ENCODE results near the gene TPH2.

Gene TPH2

GRCh38 chr12:71935594-71935993 is 3.1 kb upstream of the TPH2 start:
- H3K4me3 ChIP-seq (ENCODE audit: low read depth, low read length) = no peak overlapping the region
- DNase-seq (ENCODE audit: low read depth) = peak; percentile 52
- no peak for TF ChIP-seq CTCF (IDR thresholded peaks at IDR 0.05; ENCODE audit: insufficient read depth, low read depth, low read length, missing control alignments)

- TF ChIP-seq CTCF (IDR thresholded peaks at IDR 0.05; ENCODE audit: insufficient read depth, low read depth, low read length, missing control alignments) = no peak
- DNase-seq (ENCODE audit: low read depth) = no peak
- no peak overlapping the region for H3K4me3 ChIP-seq (ENCODE audit: low read depth, low read length)
These were observed 1.4 kb downstream of the TPH2 start for GRCh38 chr12:71940068-71940467.

- no peak for DNase-seq (ENCODE audit: low read depth)
- no peak overlapping the region for H3K4me3 ChIP-seq (ENCODE audit: low read depth, low read length)
- TF ChIP-seq CTCF (IDR thresholded peaks at IDR 0.05; ENCODE audit: insufficient read depth, low read depth, low read length, missing control alignments) = no peak
These were observed 2.5 kb downstream of the TPH2 start for GRCh38 chr12:71941174-71941573.

GRCh38 chr12:71942259-71942658 is 3.6 kb downstream of the TPH2 start:
- DNase-seq (ENCODE audit: low read depth) = no peak
- TF ChIP-seq CTCF (IDR thresholded peaks at IDR 0.05; ENCODE audit: insufficient read depth, low read depth, low read length, missing control alignments) = no peak
- no peak overlapping the region for H3K4me3 ChIP-seq (ENCODE audit: low read depth, low read length)

GRCh38 chr12:71942703-71943102 is 4.1 kb downstream of the TPH2 start:
- no peak for TF ChIP-seq CTCF (IDR thresholded peaks at IDR 0.05; ENCODE audit: insufficient read depth, low read depth, low read length, missing control alignments)
- H3K4me3 ChIP-seq (ENCODE audit: low read depth, low read length) = no peak overlapping the region
- no peak for DNase-seq (ENCODE audit: low read depth)

- H3K4me3 ChIP-seq (ENCODE audit: low read depth, low read length) = no peak overlapping the region
- DNase-seq (ENCODE audit: low read depth) = no peak
- no peak for TF ChIP-seq CTCF (IDR thresholded peaks at IDR 0.05; ENCODE audit: insufficient read depth, low read depth, low read length, missing control alignments)
These were observed 6.5 kb downstream of the TPH2 start for GRCh38 chr12:71945121-71945520.

GRCh38 chr12:71945883-71946282 is 7.2 kb downstream of the TPH2 start:
- TF ChIP-seq CTCF (IDR thresholded peaks at IDR 0.05; ENCODE audit: insufficient read depth, low read depth, low read length, missing control alignments) = no peak
- no peak for DNase-seq (ENCODE audit: low read depth)

More at GRCh38 chr12:71945883-71946282, 7.2 kb downstream of the TPH2 start:
- no peak overlapping the region for H3K4me3 ChIP-seq (ENCODE audit: low read depth, low read length)

Measured in GM12865 (cell line).